K562 (cell line): ENCODE data around the gene HARS1. TPM values are rescaled to one million over a fixed set of nuclear protein-coding genes. Genes with fewer than 3 reads are reported as not detected.

Experiments
- AFF4 ChIP-seq: sonication (generic); formaldehyde crosslinking; IDR thresholded peaks from 2 replicates; pipeline ENCODE4 v1.8.0; 2023; ENCODE audit warnings: mild to moderate bottlenecking, missing genetic modification reagents
- ATF3 ChIP-seq, 2 experiments: fragments of 450-650 bp in 1 of 2; sonication (generic) in 1 of 2; formaldehyde crosslinking in 1 of 2; IDR thresholded peaks in 1 of 2; conservative IDR thresholded peaks in 1 of 2; 2 replicates each; pipeline versions ENCODE4 v1.6.1 to v1.8.1; 2016 to 2023; ENCODE audit warnings: mild to moderate bottlenecking in 2 of 2, moderate library complexity in 2 of 2, inconsistent platforms in 1 of 2, missing genetic modification reagents in 1 of 2
- GTF2E2 ChIP-seq: fragments of 200-800 bp; sonication (Bioruptor generic); IDR thresholded peaks from 2 replicates; pipeline ENCODE4 v1.6.1; 2016; ENCODE audit warnings: missing genetic modification characterization, missing compliant biosample characterization
- GTF3C2 ChIP-seq: IDR thresholded peaks from 3 replicates; pipeline ENCODE4 v1.6.1; 2011; ENCODE audit warnings: borderline replicate concordance, mild to moderate bottlenecking, moderate library complexity; ENCODE audit not compliant: insufficient read length; ENCODE audit errors: extremely low read depth
- HMBOX1 ChIP-seq: sonication (generic); IDR thresholded peaks from 2 replicates; pipeline ENCODE4 v1.6.1; 2016
- RBM25 ChIP-seq: fragments of 200-400 bp; formaldehyde crosslinking; IDR thresholded peaks from 2 replicates; pipeline ENCODE4 v1.6.1; 2018; ENCODE audit warnings: low read length, low read depth, moderate library complexity; ENCODE audit not compliant: severe bottlenecking
- RFX5 ChIP-seq: IDR thresholded peaks from 2 replicates; pipeline ENCODE4 v1.6.1; 2011; ENCODE audit warnings: low read depth, mild to moderate bottlenecking, improper control_type of control experiment, low read length
- RHOXF2B ChIP-seq: fragments of 250-450 bp; sonication (Bioruptor Pico); conservative IDR thresholded peaks from 2 replicates; pipeline ENCODE4 v1.5.1; 2021
- SMARCE1 ChIP-seq: fragments of 450-650 bp; IDR thresholded peaks from 2 replicates; pipeline ENCODE4 v1.7.1; 2016; ENCODE audit warnings: mild to moderate bottlenecking
- SRF ChIP-seq, 2 experiments: fragments of 250-450, 450-650 bp in 1 of 2; sonication (Bioruptor Pico) in 1 of 2; sonication (generic) in 1 of 2; formaldehyde crosslinking; IDR thresholded peaks; 2 replicates each; pipeline versions ENCODE4 v1.5.0 to v1.5.1; 2020 to 2022; ENCODE audit warnings: mild to moderate bottlenecking in 1 of 2, missing genetic modification reagents in 1 of 2
- THRAP3 ChIP-seq: fragments of 450-650 bp; IDR thresholded peaks from 2 replicates; pipeline ENCODE4 v1.6.1; 2016; ENCODE audit warnings: mild to moderate bottlenecking, inconsistent platforms, borderline replicate concordance
- ZKSCAN1 ChIP-seq: fragments of 150-350 bp; IDR thresholded peaks from 2 replicates; pipeline ENCODE4 v1.6.1; 2016; ENCODE audit warnings: low read depth, low read length
- ZMIZ1 ChIP-seq, 2 experiments: fragments of 150-350 bp in 1 of 2; IDR thresholded peaks; 2 replicates each; pipeline ENCODE4 v1.6.1; 2012 to 2016; ENCODE audit warnings: low read depth in 2 of 2, low read length in 2 of 2, mild to moderate bottlenecking in 1 of 2, moderate library complexity in 1 of 2
- polyA plus RNA-seq, 8 experiments: library from polyadenylated mRNA; depleted of rRNA in 4 of 8; stranded (reverse) in 5 of 8; unstranded in 3 of 8; fragments of >200 nt; fragmentation: Nextera tagmentation in 2 of 8; fragmentation: Illumina TruSeq in 1 of 8; extraction: Ambion mirVana in 2 of 8; extraction: Trizol in 1 of 8; gene quantifications; 2 replicates each; pipeline versions ENCODE4 v1.2.1 to v1.2.3, GENCODE V29; 2011 to 2014; ENCODE audit warnings: inconsistent platforms in 1 of 8, missing spikeins in 1 of 8
- total RNA-seq, 7 experiments: library from RNA; depleted of rRNA in 6 of 7; stranded (reverse); fragments of >200 nt in 6 of 7; fragmentation: Illumina TruSeq in 2 of 7; extraction: Trizol in 2 of 7; gene quantifications; 2 replicates each; pipeline versions ENCODE4 v1.2.1 to v1.2.3, GENCODE V29; 2011 to 2021; ENCODE audit warnings: low replicate concordance in 1 of 7

Gene HARS1
- total and polyA plus RNA-seq, 9 of the 15 experiments (the other 6 are each of a cell fraction or from before 2014, with no cell fraction given) = 13.5 to 88.5 (median 75.2) TPM

- TF ChIP-seq AFF4 (CRISPR knock-in tag) (peak; percentile 61; the same call in 1 of the 2 replicates), RBM25 (peak; percentile 35), SMARCE1 (peak; percentile 48), RHOXF2B (CRISPR knock-in tag) (peak; percentile 29; the same call in 1 of the 2 replicates), ZMIZ1 (IDR thresholded peaks at IDR 0.05; ENCODE audit: low read depth in 2 of 2, low read length in 2 of 2) (peak in 1 of 2 experiments; percentile 59; a peak in 2 of 4 replicates), GTF2E2 (tag) (0 out of 2 replicates have a peak, but pooled peaks have one; percentile 20), RFX5 (peak; percentile 87), GTF3C2 (peak; percentile 67), ZKSCAN1 (peak; percentile 82), SRF (CRISPR knock-in tag; IDR thresholded peaks at IDR 0.05) (peak in 1 of 2 experiments; percentile 30; a peak in 1 of 4 replicates), THRAP3 (no peak), ATF3 (IDR thresholded peaks at IDR 0.05) (peak; percentile 91), ATF3 (CRISPR knock-in tag; conservative IDR thresholded peaks at IDR 0.05) (peak; percentile 95), HMBOX1 (peak; percentile 55)
Observed at GRCh38 chr5:140725799-140726471, 34.8 kb upstream of the HARS1 start (continued).
